HG03135 (cell line): ENCODE data around the gene OTUB2.

Experiments
- ATAC-seq: cut with Tn5 transposase; IDR thresholded peaks from one replicate; pipeline ENCODE4 v1.9.1; 2021; ENCODE audit warnings: mild to moderate bottlenecking, moderate library complexity; ENCODE audit not compliant: unreplicated experiment

Gene OTUB2

DNA sequence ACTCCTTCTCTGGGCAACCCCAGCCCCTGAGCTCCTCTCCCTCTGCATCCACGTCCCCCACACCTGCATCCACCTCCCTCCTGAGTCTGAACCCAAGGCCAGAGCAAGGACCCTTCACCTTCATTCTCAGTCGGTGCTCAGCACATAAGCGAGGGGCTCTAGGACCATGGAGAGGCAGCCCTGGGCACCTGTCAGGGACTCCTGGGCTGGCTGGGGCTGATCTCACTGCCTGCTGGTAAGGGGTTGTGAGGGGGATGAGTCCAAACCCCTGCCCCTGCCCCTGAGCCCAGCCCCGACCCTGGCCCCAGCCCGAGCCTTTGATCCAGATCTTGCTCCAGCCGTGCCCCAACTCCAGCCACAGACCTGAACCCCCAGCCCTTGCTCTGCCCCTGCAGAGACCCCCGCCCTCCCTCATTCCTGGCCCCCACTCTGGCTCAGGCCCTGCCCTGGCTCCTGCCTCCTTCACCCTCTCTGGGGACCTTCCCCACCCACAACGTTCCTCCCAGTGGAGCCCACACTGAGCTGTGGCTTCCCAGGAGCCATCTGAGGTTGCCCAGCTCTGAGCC, 29.9 kb upstream of the OTUB2 start:
- ATAC-seq, result no peak

DNA sequence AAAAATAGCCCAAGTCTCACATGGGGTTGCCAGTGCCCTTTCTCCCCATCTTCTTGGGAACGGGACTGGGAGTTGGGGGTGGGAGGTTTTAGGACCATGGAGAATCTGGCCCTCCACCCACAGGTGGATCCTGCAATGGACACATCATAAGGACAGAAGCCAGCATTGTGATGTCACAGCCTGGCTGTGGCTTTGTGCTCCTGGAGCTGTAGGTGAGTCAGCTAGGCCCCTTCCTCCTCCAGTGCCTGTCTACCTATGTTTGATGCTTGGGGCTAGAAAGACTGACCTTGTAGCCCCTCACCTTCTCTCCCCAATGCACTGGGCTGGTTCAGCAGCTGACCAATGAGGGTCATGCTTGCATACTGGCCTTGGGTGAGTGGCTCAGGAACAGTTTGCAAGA, 29.1 kb upstream of the OTUB2 start, which contains the start of gene CCDC197:
Gene CCDC197 (plus strand): TSS at position 220 of the 400 bp plus-strand sequence. CDS start 831 bp downstream, outside the sequence.
- no peak for ATAC-seq

DNA sequence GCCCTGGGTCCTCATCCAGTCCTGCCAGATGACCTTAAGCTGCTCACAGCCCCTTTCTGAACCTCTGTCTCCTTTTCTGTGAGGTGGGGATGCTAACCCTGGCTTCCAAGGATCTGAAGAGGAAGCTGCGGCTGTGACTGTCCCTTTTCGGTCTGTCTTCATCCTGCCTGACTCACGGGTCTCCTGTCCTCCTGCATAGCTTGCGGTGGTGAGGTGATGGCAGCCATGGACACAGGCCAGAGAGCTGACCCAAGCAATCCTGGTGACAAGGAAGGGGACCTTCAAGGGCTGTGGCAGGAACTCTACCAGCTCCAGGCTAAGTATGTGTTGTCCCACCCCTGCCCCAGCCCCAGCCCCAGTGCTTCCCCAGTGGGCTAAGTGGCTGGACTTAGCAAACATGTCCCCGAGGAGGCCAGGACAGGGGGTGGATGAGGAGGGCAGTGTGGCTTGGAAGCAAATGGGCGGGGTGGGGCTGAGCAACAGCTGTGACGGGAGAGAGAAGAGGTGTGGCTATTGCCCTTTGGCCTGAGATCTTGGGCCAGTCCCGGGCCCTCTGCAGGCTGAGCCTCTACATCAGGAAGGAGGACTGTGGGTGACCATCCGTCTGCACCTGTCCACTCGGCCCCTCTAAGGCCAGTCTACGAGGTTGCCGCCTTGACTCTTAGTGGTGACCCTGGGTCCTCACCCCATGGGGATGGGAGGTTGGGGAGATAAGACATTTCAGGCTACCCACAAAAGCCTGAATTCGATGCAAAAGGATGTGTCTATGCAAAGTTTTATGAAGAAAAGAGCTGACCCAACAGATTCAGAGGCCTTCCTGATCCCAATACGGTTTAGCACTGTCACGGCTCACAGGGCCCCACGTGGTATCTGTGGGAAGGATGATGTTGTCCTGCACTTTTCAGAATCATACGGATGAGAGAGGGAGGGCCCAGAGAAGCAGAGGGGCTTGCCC, 27.9 kb upstream of the OTUB2 start:
- no peak for ATAC-seq

DNA sequence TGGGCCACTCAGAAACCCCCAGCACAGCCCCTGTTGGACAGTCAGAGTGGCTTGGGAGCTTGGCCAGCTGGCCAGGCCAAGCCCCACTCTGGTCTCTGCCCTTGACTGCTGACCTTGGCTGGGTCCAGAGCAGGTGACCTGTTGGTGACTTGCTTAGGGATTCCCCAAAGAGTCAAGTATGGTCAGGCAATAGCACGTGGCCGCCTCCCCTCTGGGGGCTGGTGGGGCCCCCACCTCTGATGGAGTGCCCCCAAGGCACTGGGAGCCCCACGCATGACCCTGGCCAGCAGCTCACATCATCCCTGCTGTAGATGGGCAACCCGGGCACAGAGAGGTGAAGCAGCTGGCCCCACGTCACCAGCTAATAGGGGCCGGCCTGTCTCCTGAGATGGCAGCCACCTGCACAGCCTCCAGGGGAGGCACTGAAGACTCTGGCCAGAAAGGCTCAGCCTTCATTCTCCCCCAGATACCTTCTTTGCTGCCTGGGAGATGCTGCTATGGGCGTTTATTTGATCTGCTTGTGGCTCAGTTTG, 27.2 kb upstream of the OTUB2 start:
- no peak for ATAC-seq

DNA sequence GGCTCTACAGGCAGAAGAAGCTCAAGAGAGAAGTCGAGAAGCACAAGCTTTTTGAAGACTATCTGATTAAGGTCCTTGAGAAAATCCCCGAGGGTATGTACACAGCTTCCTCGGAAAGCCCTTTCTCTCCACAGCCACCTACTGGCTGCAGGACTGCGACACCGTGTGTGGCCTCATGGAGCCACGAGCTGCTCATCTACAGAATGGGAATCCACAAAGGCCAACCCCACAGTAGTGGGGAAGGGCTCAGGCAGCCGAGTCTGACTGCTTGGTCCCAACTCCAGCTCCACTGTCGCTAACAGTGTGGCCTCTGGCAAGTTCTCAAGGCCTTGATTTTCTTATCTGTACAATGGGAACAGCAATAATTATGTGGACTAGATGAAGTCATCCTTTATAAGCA, 26.6 kb upstream of the OTUB2 start:
- no peak for ATAC-seq

DNA sequence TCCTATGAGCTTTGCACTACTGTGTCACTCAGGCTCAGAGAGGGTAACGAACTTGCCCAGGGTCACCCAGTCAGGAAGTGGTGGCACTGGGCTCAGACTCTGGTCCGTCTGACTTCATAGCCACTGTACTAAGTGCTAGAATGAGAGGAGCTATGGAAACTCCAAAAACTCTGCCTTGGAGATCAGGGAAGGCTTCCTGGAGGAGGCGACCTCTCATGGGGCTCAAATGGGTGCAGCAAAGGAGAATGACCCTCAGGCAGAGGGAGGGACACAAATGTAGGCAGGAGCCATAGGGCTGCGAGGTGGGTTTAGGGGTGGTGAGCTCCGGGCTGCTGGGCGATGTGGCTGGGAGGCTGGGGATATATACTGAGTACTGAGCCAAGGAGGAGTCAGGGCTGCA, 25.9 kb upstream of the OTUB2 start:
- ATAC-seq, result no peak

DNA sequence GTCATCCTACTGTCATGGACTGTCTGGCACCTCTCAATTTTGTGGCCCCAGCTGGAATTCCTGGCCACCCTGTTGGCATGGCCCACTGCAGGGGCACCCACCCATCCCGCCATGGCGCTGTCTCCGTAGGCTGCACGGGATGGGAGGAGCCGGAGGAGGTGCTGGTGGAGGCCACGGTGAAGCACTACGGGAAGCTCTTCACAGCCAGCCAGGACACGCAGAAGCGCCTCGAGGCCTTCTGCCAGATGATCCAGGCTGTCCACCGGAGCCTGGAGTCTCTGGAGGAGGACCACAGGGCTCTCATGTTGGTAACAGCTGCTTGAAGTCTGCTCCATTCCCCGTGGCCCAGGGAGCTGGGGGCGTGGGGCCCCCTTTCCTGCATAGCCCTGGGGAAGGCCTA, 25.1 kb upstream of the OTUB2 start:
- no peak for ATAC-seq

DNA sequence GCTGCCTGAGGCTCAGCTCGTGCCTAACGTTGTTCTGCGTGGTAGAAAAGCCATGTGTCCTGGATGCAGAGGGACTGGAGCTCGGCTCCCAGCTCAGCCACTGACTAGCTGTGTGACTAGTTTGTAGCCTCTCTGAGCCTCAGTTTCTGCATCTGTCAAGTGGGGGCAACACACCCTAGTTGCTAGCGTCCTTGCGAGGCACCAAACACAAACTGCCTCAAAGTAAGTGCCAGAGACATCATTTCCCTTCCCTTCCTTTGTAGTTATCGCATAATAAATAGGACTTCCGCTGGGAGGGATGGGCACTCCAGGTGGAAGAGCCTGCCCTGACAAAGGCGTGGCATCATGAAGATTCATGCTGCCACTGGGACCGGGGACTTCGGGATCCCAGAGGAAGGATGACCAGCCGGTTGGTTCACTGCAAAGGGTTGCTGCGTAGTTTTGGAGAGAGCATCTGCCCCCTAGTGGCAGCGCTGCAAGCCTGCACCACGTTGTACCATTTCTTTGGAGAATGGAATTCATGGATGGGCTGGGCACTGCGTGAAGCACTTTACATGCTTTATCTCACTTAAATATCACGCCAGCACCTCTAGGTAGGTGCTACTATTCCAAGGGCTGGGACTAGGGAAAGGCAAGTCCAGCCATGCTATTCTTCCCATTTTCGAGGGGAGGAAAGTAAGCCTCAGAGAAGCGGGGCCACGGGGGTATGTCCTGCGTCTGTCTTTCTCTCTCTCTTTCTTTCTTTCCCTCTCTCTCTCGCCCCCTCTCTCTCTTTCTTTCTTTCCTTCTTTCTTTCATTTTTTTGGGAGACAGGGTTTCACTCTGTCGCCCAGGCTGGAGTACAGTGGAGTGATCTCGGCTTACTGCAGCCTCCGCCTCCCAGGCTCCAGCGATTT, 24.4 kb upstream of the OTUB2 start:
- no peak for ATAC-seq

DNA sequence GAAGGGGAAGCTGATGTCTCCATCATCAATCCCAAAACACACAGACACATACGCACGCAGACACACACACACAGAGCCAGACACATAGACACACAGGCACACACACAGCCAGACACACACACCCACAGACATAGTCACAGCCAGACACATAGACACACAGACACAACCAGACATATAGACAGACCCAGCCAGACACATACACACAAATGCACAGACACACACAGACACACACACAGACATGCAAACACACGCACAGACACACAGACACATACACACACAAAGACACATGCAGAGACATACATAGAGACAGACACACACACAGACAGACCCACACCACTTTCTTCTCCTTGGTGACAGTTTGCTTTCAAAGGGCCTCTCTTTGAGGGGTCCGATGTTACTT, 22.7 kb upstream of the OTUB2 start:
- ATAC-seq, result no peak

DNA sequence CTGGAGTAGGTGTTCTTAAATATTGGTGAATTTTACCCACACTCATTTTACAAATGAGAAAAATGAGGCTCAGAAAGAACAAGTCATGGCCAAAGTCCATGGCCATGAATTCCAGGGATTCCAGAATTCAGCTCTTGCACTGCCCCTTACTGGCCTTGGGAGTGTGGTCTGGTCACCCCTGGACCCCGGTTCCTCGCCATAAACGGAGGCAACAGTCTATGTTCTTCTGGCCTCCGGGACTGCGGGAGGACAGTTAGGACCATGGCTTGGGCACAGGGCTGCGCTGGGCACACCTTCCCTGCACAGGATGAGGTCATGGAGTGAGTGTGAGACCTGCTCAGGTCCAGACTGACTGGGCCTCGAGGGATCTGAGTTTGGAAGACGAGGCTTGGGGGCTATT, 22.1 kb upstream of the OTUB2 start:
- ATAC-seq, result no peak

DNA sequence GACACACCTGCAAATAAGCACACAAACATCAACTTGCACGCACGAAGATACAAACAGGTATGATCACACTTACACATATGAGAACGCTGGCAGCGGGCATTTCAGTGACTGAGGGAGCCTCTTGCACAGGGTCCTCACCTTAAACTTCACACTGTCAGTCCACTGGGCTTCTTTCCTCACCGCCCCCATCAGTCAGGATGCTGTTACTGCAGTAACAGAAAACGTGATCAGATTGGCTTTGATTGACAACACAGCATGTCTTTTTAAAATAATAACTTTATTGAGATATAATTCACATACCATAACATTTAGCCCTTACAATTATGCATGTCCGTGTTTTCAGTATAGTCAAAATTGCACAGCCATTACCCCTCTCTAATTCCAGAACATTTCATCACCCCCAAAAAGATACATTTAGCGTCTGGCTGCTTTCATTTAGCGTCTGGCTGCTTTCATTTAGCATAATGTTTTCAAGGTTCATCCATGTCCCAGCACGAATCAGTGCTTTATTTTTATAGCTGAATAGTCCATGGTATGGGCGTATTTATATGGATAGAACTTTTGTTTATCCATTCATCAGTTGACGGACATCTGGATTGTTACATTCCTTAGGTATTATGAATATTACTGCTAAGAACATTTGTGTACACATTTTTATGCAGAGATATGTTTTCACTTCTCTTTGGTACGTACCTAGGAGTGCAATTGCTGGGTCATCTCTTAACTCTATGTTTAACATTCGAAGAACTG, 20.6 kb upstream of the OTUB2 start:
- no peak for ATAC-seq

DNA sequence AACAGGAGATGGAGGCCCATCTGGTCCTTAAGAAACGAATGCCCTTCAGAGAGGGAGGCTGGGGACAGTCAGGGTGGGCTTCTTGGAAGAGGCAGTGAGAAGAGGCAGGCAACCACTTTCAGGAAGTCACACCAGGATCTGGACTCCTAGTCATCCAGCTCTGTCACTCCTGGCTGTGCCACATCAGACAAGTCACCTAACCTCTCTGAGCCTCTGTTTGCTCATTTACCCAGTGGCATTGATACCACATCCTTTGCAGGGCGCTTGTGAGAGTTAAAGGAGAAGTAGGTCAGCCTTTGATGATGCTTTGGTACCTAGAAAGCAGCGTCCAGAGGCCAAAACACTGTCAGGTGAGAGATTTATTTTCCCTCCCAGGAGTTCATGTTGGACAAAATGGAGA, 17.9 kb upstream of the OTUB2 start:
- ATAC-seq, result no peak

DNA sequence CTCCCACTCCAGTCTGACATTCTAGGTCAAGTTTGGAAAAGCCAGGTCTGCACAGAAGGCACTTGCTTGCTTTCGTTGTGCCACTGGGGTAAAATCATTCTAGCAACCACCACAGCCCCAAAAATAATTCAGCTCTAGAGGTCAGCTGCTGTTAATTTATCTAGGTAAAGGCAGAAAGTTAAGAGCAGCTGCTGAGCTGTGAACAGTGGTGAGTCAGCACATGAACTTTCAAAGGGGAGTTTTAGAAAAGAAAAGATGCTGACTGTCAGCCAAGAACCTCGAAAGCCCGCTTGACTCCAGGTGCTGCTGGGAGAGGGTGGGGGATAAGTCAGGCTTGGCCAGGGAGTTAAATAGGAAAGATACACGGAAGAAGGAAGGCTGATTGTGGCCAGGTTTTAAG, 16.4 kb upstream of the OTUB2 start:
- ATAC-seq, result no peak

DNA sequence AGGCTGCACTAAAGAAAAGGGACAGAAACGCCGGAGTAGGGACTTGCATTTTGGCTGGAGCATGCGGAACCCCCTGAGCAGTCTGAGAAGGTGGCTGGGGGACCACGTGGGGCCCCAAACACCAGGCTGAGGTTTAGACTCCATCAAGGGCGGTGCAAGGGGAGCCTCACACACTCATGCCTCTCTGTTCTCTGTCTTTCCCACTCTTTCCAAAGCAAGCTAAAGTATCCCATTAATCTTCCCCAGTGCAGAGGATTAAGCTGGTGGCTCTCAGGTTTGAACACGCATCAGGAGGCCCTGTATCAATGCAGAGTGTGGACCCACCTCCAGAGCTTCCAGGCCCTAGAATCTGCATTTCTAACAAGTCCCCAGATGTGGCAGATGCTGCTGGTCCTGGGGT, 15.5 kb upstream of the OTUB2 start:
- ATAC-seq, result no peak

DNA sequence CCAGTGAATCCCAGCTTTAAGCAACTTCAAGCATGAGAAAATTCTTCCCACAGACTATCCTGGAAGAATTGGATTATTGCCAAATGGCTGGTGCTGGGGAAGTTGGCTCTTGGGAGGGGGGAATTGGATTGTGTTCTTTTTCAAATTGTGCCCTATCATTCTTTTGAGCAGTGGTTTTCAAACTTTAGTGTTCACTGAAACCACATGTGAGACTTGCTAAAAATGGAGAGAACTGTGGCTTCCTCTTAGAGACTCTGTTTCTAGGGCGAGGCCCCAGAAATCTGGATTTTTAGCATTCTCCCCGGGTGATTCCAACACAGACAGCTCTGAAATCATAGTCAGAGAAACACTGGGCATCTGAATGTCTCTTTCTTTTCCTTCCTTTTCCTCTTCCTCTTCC, 14.3 kb upstream of the OTUB2 start:
- ATAC-seq, result no peak

DNA sequence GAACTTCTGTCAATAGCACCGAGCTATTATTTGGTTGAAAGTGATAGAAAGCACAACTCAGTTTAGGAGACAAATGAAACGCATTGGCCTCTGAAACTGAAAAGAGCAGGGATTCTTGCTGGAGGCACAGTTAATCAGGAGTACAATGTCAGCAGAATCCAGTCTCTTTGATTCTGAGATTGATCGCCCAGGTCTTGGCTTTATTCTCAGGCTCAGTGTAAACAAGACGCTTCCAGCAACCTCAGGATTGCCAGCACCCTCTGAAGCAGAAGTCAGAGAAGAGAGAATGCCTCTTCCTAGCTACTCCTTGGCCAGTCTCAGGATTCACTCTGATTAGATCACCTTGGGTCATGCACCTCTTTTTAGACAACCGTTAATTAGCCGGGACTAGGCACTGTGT, 11.8 kb upstream of the OTUB2 start:
- no peak for ATAC-seq

DNA sequence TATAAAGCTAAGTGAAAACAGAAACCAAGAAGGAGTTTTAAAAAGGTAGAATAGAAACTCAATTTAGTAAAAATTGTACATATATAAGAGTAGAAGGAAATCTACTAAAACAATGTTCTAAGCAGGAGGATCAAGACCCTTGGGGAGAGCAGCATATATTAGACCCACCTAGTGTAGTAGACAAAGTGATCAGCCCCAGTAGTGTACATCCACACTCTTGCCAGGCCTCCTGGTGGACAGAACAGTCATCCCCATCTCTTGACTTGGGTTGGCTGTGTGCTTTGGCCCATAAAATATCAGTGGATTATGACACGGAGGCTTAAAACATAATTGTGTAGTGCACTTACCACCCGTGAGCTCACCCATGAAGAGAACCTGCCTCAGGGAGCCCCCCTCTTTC, 10.9 kb upstream of the OTUB2 start:
- no peak for ATAC-seq

DNA sequence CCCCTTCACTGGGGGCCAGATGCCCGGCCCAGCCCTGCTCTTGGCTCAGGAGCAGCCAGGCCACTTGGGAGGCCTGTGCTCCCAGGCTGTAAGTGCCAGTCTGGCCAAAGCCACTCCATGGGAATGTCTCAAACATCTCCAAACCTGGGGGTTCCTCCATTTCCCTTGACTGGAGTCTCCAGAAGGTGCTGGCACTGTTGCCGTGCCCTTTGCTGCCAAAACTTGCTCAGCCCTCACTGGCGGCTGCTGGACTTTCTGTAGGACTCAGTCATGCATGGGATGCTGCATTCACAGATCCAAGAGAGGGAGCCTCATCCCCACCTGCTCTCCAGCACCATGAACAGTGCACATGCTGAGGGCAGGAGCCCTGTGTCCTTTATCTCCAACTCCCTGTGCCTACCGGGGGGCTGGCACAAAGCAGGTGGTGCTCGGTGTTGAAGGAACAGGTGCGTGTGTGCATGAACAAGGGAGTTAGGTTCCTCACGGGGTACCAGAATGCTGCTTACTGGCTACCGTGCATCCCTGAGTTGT, 9.6 kb upstream of the OTUB2 start:
- no peak for ATAC-seq

DNA sequence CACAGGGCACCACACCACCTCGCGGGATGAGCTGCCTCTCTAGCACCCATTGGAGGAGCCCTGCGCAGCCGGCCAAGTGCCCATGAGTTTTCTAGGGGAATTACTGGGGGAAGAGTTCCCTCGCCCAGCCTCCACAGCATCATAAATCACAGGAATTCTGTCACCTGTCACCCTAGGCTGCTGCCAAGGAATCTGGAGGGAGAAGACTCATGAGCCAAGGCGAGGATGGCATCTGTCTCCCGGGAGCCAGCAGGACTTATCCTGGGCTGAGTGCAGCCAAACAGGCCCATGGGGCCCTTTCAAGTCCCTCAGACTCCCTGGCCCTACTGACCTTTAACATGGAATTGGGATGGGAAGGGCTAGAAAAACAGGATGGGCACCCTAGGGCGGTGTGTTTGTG, 7.8 kb upstream of the OTUB2 start:
- no peak for ATAC-seq

DNA sequence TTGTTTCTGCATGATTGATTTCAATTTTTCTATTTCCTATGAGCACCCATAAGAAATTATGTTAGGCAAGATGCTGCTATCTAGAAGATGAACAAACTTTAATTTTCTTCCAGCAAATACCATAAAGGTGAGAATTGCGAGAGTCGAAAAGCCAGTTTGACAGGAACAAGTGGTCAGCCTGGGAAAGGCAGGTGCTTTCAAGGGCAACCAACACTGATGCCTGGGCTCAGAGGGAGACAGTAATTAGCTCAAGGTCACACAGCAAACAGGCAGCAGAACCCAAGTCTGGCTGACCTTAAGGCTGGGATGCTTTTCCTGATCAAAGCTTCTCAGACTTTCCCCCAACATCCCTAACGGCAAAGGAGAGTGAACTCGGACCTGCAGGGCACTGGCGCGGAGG, 6.8 kb upstream of the OTUB2 start:
- no peak for ATAC-seq
